Dedifferentiated amniotic fluid mesenchymal stem cell (primary cell): ENCODE data around the gene TBATA.

Source experiments
- DNase-seq: peaks from one replicate; pipeline ENCODE4 v3.0.0-alpha.2; 2016; ENCODE audit errors: extremely low spot score

The TBATA gene, protein sequence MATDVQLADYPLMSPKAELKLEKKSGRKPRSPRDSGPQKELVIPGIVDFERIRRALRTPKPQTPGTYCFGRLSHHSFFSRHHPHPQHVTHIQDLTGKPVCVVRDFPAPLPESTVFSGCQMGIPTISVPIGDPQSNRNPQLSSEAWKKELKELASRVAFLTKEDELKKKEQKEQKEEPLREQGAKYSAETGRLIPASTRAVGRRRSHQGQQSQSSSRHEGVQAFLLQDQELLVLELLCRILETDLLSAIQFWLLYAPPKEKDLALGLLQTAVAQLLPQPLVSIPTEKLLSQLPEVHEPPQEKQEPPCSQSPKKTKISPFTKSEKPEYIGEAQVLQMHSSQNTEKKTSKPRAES

DNA sequence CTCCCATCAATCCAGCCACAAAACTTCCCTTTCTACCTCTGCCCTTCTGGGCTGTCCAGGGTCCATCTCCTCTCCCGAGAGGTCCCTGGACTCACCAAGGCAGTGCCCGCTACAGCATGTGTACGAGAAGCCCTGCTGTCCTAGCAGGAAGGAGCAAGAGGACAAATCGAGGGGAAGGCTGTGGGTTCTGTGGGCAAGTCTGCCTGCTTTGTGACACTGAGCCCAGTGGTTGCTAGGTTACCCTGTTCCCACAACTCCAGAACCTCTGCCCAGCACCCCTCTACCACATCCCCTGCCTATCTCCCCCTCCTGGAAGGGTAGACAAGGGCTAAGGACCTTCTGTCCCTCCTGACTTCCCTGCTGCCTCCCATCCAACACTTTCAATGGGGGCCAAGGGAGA is at the start of gene TBATA:
TBATA (minus strand) TSS at position 188 of the 400 bp plus-strand sequence. CDS start 1,998 bp downstream, outside the sequence.
- no peak for DNase-seq

DNA sequence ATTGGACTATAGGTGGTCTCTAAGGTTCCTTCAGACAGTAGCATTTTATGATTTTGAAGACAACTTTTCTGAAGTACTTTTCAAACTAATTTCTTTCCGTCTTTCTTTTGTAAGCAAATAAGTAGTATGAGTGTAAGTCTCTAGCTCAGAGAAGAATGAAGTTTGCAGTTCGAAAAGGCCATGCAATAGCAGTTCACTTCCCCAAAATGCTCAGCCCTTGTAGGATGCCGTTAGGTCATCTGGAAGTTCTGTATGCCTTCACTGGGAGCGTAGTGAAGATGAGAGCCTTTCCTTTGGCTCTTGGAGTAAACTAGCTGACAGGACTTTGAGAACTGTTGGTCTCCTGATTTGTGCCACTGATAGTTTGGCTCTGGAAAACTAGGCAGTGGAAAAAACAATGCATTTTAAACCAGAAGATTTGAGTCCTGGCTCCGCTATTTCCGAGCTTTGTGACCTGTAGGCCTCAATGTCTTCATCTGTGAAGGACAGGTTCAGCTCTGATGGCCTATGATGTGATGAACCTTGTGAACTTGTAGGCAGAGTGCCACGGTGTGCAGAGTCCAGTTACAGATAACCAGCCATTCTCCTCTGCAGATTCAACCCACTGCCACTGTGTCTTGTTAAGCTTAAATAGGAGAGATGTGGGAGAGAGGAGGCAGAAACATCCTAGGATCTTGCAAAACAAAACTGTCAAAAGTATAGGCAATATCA is 49.4 kb upstream of the TBATA start:
- DNase-seq = no peak

DNA sequence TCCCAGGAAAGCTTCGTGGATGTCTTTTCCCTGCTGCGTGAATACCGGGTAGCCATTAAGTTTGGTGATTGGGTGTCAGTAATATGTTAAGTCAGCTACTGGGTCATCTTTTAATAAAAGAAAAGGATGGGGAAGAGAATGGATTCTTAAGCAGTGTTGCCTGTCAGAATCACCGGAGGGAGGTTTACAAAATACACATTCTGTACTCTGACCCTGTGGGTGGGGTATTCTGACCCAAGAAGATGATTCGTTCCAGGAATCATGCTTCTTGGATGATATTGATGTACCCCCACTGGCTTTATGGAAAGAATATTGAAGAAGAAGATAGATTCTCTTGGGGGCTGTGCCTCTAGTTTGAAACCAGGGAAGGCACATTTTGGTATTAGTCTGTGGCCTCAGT is 48.8 kb upstream of the TBATA start:
- DNase-seq = no peak

DNA sequence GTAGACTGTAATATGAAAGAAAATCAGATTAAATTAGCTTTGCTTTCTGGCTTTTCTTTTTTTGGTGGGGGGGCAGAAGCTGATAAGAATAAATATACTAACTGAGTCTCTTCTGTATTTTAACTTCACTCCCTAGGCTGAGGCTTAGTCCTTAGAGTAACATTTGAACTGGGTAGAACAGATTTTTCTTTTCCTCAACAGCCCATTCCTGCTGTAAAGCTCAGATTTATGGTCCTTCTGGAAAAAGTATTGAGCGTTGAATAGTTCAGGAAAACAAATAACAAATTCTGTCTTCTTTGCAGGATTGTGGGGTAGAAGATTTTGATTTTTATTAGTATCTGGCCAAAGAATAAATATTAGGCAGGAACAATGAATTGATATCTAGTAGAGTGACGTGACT is 48.4 kb upstream of the TBATA start:
- no peak for DNase-seq

DNA sequence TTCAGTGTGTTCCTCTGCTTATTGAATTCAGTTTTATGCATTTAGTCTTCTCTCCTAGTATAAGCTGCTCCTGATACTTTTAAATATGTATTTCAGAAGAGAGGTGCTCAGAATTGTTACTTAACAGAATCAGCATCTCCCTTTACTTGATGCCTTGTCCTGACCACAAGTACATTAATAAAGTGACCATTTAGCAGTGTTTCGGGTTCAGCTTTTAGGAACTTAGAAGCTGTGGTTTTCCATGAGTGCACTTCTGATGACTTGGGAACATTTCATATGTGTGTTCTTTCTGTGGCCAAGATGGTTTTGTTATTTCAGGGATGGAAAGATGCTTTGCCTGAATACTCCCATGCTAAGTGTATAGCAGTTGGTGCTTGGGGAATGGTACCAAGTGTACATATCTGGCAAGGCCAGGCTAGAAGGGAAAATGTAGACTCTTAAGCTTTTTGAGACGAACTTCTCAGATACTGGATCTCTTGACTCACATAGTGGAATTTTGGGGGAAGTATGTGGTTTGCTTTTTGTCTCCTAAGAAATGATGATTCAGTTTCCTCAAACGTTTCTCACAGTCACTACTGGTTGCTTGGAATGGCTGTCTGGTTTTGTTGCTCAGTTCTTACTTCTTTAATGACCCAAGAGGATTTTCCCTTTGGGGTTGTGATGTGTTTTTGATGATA is 47.8 kb upstream of the TBATA start:
- DNase-seq = peak; percentile 85

DNA sequence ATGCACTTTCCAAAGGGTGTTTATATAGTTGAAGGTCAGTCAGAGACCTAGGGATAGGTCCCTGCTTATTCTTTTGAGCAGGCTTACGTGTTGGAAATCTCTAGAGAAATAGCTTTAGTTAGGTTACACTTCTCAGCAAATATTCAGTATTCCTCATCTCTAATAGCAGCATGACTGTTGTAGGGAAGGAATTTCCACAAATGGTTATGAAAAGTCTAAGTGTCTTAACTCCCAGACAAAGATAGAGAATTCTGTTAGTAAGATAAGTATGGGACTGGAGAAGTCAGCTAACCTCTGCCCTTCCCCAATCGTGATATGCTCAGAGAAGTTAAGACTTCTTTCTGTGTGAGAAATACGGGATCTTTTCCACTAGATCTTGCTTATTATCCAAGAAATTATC is 47.0 kb upstream of the TBATA start:
- no peak for DNase-seq

DNA sequence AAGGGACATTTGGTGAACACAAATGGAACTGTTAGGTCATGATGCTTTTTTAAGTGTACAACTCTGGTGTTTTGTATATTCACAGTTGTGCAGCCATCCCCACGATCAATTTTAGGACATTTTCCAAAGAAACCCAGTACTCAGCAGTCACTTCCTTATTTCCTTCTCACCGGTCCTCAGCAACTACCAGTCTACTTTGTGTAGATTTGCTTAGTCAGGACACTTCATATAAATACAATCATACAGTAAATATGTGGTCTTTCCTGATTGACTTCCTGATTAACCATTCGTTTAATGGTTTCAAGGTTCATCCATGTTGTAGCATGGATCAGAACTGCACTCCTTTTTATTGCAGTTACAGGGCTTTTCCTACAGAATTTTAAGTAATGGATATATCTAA is 45.0 kb upstream of the TBATA start:
- DNase-seq = no peak

DNA sequence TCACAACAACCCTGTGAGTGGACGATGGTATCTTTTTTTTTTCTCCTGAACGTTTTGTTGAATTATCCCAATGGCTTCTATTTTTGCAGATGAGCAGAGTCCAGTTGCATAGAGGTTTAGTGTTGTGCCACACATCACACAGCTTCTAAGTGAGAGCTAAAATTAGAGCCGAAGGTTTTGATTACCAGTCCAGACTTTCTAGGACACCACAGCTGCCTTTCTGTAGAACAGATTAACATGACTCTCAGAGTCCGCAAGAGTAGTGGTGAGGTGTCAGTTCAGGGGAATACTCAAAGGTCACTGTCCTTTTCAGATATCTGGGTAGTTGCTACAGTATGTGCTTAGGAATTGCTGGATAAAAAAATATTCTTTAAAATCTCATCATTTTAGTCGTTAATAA is 44.4 kb upstream of the TBATA start:
- no peak for DNase-seq

DNA sequence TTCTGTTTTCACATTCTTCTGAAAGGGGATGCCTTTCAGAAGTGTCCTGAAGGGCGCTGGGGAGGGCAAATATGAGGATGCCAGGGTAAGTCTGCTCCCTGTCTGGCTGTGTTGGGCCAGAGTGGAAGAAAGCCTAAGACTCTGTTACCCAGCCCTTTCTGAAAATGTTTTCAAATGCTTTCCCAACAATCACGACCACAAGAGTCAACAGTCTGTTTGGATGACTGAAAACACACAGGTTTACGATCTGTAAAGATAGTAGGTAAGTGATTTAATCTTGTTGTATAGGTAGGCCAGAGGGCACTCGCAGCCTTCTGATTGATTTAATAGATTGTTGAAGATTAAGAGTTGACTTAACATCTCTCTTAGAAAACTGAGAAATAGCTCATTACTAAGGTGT is 43.7 kb upstream of the TBATA start:
- no peak for DNase-seq

DNA sequence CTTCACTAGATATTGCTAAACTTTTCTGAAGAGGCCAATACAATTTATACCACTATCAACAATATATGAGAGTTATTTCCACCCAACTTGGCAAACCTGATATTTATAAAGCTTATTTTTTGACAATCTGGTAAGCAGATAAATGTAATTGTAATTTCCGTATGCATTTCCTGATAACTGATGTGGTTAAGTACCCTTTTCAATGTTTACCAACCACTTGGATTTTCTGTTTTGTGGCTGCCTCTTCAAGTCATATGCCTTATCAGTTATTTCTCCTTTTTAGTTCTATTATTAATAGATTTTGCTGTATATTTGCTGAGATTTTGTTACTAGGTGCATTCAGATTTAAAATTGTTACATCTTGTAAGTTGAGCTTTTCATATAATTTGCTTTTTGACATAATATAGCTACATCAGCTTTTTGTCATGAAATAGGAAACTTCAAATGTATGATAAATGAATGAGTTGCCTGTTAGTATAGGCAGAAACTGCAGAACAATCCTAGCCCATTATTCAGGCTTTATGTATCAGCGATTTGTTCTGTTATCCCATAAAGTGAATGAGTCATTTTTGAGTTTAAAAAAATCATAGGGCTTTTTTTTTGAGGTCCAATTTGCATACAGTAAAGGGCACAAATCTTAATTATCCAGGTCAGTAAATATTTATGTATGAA is 42.0 kb upstream of the TBATA start:
- DNase-seq = no peak

DNA sequence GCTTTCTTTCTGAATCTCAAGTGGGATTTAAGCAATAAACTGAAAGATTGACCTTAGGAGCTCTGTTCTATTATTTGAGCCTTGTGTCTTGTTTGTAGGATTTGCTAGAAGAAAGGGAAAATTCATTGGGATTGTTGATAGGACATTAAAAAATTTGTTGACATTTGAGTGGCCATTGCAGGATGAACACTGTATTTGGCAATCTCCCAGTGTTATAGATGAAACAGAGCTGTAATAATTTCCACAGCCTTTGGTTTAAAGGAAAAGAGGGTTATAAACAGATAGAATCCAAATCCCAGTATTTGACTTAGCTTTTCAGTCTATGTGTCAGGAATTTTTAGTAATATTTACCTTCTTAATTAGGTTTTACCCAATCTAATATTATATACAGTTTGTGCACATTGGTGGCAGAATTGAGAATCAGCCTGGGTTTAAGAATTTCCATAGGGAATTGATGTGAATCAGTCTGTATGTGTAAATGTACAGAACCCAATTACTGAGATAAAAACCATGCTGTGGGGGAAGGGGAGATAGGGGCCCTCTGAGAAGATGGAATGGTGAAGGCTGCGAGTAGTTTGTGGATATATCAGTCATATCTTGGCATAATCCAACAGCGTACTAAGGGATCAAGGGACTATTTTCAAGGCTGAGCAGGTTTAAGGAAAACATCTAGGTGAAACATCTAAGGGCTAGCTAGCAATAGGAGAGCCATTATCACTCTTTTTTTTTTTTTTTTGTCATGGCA is 37.1 kb upstream of the TBATA start:
- DNase-seq = no peak

DNA sequence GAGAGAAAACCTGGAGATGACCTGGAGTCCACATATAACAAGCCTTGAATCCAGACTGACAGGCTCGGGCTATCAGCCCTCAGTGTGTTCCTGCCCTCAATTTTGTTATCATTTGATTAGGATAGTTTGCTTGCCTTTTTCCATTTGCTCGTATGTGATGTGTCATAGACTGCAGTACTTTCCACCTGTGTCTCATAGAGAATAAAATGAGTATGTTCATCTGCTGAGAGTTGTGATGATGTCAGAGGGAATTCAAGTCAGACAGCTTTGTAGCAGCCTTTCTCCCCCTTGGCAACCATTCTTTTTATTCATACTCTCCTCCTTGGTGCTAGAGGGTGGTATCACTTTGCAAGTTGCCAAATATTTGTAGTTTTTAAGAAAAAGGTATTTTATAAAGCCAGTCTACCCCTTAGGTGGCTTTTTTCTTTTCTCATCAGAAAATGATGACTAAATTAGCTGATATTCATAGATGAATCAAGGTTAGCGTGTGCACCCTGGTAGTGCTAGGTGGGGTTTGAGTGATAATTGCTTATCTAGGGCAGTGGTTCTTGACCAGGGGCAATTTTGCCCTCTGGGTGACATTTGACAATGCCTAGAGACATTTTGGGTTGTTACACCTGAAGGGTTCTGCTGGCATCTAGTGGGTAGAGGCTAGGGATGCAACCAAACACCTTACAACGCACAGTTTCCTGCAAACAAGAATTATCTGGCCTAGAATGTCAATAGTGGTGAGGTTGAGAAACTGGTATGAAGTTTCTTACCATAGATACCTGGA is 36.0 kb upstream of the TBATA start:
- no peak for DNase-seq

DNA sequence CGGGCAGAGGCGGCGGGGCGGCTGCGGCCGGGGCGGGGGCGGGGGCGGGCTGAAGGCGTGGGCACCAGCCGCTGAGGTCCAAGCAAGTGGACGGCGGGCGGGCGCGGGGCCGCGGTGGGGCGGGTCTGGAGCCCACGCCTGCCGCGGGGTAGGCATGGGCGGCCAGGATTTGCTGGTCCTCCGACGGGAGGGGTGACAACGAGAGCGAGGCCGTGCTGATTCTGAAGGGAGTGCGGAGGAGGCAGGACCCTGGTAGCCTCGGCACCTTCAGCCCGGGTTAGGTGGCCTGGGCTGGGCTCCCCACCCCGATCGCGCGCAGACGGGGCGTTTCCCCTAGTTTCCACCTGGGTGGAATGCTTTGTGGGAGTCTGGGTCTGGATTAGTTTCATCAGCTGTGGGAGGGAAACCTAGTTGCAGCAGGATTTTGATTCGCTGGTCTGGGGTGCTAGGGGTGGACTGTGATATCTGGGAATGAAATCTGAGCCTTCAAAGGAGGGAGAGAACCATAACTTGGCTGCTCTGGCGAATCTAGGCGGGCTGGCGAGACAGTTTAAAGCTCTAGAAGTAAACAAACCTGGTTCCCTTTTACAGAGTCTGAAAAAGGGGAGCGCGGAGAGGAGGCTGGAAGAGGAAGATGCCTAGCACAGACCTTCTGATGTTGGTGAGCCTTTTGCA is 31.2 kb upstream of the TBATA start:
- peak; percentile 57 for DNase-seq

DNA sequence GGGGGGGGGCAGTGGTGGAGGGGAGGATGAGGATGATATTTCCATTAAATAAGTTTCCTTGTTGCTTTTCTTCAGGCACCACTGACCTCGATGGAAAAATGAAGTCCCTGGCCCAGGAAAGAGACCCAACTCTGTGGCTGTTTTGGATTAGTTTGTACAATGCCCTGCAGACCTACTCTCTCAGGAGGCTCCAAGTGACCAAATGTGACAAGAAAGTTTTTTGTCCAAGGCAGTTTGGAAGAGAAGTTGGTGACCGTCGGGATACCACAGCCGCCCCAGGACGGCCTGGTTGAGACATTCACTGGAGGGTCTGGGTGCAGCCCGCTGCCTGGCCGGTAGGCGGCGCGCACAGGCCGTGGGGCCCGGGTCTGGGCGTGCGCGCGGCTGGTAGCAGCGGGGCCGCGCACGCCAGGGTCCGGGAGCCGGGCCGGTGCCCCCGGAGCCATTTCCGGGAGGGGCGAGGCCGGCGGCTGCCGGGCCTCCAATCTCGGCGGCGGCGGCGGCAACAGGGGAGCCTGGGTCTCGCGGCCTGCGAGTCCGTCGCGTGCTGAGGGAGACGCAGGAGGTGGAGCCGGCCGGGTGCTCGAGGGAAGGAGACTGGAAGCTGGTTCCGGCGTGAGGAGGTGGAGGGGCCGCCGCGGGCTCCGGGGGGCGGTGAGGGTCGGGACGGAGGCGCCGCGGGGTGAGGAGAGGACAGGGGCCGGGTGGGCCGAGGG is 30.5 kb upstream of the TBATA start, which contains the start of gene SGPL1:
SGPL1 (plus strand) TSS at position 445 of the 716 bp plus-strand sequence. CDS start 906 bp downstream, outside the sequence.
- DNase-seq = peak; percentile 69

DNA sequence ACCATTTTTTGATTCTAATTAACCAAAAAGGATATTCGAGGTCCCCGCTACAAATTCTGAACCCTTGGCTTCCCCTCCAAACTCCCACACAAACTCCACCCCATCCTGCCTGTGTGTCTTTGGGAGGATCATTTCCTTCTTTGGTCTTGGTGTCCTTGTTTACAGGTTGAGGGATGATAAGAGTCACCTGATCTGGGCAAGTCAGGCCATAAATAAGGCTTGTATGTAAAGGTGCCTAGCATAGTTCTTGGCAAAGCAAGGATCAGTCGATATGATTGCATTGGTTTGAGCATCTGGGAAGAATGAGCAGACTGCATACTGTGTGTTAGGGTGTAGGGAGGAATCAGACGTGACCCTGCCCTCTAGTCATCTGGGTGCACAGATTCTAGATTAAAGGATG is 28.9 kb upstream of the TBATA start:
- no peak for DNase-seq

DNA sequence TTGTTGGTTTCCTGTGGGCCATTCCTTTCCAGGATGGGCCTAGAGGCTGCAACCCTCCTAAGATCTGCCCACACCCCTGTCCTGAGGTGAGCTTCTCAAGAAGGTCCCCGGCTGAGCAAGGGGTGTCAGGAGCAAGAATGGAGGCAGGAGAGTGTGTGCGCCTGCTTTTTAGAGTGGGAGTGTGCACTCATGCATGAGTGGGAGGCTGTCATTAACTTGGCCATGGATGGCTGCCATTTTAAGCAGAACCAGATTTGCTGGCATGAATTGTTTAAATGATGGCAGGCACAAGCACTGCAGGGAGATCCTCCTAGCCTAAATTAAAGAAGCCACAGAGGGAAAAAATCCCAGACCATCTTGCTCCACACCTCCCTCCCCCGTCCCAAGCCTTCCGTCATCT is 27.6 kb upstream of the TBATA start:
- no peak for DNase-seq

DNA sequence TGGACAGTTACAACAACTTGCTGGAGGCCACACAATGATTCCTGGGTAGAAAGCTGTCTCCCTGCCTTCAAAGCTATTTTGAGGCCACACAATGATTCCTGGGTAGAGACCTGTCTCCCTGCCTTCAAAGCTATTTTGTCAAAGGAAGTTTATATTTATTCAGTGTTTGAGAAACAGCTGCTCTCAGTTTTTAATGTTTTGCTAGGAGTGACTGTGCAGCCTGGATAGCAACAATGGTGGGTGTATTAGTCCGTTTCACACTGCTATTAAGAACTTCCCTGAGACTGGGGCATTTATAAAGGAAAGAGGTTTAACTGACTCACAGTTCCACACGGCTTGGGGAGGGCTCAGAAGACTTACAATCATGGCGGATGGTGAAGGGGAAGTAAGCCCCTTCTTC is 26.7 kb upstream of the TBATA start:
- DNase-seq = no peak

DNA sequence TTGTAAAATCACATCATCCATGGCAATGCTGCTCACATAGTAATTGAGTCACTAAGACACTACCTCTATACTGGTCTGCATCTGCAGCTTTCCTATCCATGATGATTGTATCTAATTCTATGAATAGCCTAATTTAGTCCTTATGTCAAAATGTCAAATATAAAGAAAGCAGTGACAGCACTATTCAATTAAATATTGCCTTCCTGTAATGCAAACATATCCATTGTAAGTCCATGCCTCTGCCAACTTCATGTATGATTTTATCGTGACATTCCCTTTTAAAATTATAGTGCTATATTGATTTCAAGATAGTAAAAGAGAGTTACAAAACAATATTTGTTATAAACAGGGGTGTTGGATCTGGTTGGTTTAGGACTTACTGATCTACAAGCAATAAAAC is 25.8 kb upstream of the TBATA start:
- DNase-seq = no peak

DNA sequence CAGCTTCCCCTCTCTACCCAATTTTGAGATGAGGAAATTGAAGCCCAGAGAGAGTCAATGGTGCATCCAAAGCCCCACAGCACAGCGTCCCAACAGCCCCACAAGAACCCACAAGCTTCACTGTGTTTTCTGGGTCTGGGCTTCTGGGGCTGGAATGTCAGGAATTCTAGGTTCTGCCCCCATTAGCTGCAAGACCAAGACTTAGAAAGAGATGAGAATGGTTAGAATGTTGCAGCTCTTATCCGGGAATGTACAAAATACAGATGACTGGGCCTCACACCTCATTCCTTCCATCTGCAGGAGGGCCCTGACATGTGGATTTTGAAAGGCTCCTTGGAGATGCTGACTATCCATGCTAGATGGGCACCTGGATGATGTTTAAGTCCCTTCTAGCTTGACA is 24.5 kb upstream of the TBATA start:
- DNase-seq = no peak
